HEK293T (cell line): ENCODE measurements around the gene RPA3.

ENCODE experiments used
- BHLHE40 ChIP-seq: fragments of 450-650 bp; IDR thresholded peaks from 2 replicates; pipeline ENCODE4 v1.6.1; 2016; ENCODE audit warnings: mild to moderate bottlenecking, moderate library complexity, borderline replicate concordance
- CTBP1 ChIP-seq: fragments of 450-650 bp; IDR thresholded peaks from 2 replicates; pipeline ENCODE4 v1.6.1; 2016; ENCODE audit warnings: borderline replicate concordance
- FOXA1 ChIP-seq: fragments of 450-650 bp; IDR thresholded peaks from 2 replicates; pipeline ENCODE4 v1.6.1; 2016; ENCODE audit warnings: mild to moderate bottlenecking
- FOXK2 ChIP-seq: fragments of 450-650 bp; IDR thresholded peaks from 2 replicates; pipeline ENCODE4 v1.6.1; 2016; ENCODE audit warnings: mild to moderate bottlenecking
- FOXM1 ChIP-seq: fragments of 450-650 bp; IDR thresholded peaks from 2 replicates; pipeline ENCODE4 v1.6.1; 2017; ENCODE audit warnings: mild to moderate bottlenecking, borderline replicate concordance
- HDGF ChIP-seq: fragments of 450-650 bp; IDR thresholded peaks from 2 replicates; pipeline ENCODE4 v1.6.1; 2017; ENCODE audit warnings: antibody characterized with exemption, borderline replicate concordance
- L3MBTL2 ChIP-seq: fragments of 450-650 bp; conservative IDR thresholded peaks from 2 replicates; pipeline ENCODE4 v1.6.1; 2016; ENCODE audit warnings: mild to moderate bottlenecking
- PKNOX1 ChIP-seq: fragments of 450-650 bp; IDR thresholded peaks from 2 replicates; pipeline ENCODE4 v1.6.1; 2016
- SP1 ChIP-seq: fragments of 450-650 bp; IDR thresholded peaks from 2 replicates; pipeline ENCODE4 v1.6.1; 2017
- SUZ12 ChIP-seq: fragments of 450-650 bp; IDR thresholded peaks from 2 replicates; pipeline ENCODE4 v1.6.1; 2016; ENCODE audit warnings: mild to moderate bottlenecking
- ZNF384 ChIP-seq: fragments of 450-650 bp; IDR thresholded peaks from 2 replicates; pipeline ENCODE4 v1.6.1; 2016

- no peak for TF ChIP-seq SUZ12
- no peak for TF ChIP-seq BHLHE40
- TF ChIP-seq CTBP1: no peak
- TF ChIP-seq FOXM1: no peak
- TF ChIP-seq HDGF: no peak
- no peak for TF ChIP-seq ZNF384
- TF ChIP-seq PKNOX1: no peak
- no peak for TF ChIP-seq L3MBTL2
- TF ChIP-seq SP1: no peak
- no peak for TF ChIP-seq FOXK2
- no peak for TF ChIP-seq FOXA1
Measured at GRCh38 chr7:7618410-7618809, 100.0 kb downstream of the RPA3 start.
